ENCODE measurements around the gene YKT6.
"Not testable (repeated sequence)": the region's sequence is repeated elsewhere in the genome, so short reads cannot be mapped to it uniquely, and the experiment has no call there.

YKT6 gene

DNA sequence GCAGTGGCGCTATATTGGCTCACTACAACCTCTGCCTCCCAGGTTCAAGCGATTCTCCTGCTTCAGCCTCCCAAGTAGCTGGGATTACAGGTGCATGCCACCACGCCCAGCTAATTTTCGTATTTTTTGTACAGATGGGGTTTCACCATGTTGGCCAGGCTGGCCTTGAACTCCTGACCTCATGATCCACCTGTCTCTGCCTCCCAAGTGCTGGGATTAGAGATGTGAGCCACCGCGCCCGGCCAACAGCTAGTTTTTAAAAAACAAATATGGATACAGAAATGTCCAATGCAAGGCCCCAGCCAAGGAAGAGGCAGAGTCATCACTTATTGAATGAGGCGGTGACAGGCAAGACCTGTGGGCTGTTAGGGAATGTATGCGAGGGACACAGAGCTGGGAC lies 28.9 kb upstream of the YKT6 start:
- not testable (repeated sequence) for DNase-seq (ENCODE audit: extremely low read depth in 1 of 2, low read depth in 1 of 2)

DNA sequence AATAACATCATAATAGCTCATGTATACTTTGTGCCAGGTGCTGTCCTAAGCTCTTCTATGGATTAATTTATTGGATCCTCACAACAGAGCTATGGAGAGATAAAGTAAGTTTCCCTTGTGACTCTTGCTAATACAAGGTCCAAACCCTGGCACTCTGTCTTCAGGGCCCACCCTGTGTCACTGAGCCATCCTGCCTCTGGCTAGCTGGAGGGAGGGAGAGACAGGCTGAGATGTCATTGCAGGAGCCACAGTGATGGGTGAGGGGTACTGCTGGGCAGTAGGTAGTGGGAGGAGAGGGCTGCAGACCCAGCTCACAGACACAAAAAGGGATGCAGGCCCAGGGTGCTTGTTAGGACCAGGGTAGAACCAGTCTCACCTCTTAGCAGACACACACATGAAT lies 28.4 kb upstream of the YKT6 start:
- no peak for DNase-seq (ENCODE audit: extremely low read depth in 1 of 2, low read depth in 1 of 2)

DNA sequence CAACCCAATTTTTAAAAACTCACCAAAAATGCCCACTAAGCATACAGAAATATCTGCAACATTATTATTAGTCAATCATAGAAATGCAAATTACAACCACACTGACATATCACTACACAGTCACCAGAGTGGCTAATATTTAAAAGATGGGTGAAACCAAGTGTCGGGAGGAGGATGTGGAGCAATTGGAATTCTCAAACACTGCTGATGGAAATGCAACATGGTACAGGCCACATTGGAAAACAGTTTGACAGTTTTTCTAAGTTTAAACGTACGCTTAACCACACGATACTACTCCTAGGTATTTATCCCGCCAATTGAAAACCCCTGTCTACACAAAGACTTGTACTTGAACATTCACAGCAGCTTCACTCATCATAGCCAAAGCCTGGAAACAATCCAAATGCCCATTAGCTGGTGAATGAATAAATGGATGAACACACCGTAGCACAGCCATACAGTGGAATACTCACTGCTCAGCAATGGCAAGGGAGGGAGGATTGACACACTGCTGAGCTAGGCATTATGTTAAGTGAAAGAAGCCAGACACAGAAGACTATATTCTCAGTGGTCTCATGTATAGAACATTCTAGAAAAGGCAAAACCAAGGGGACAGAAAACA lies 27.9 kb upstream of the YKT6 start:
- DNase-seq (ENCODE audit: extremely low read depth in 1 of 2, low read depth in 1 of 2) = no peak

- no peak for DNase-seq (ENCODE audit: extremely low read depth in 1 of 2, low read depth in 1 of 2)
These were observed 26.7 kb upstream of the YKT6 start for GRCh38 chr7:44173911-44174693.

DNA sequence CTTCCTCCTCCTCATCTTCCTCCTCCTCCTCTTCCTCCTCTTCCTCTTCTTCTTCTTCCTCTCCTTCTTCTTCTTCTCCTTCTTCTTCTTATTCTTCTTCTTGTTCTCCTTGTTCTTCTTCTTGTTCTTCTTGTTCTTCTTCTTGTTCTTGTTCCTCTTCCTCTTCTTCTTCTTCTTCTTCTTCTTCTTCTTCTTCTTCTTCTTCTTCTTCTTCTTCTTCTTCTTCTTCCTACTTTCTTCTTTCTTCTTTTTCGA lies 26.2 kb upstream of the YKT6 start:
- DNase-seq (ENCODE audit: extremely low read depth in 1 of 2, low read depth in 1 of 2) = not testable (repeated sequence)

DNA sequence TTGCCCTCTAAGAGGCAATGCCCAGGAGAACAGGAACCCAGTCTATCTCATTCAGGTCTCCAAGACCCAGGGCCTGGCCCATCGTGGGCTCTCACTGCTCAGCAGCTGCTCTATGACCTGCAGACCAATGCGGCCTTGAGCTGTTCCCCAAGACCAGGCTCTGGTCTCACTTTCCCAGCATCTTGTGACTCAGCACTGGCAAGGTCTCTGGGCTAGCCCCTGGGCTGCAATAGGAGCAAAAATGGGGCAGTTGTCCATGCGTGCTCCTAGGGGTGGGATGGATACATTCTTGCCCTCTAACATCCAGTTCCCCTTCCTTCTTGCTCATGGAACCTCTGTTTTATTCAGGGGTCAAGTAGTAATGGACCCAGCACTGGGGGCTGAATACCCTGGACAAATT lies 25.0 kb upstream of the YKT6 start:
- no peak for DNase-seq (ENCODE audit: extremely low read depth in 1 of 2, low read depth in 1 of 2)

GRCh38 chr7:44176486-44176885 lies 24.3 kb upstream of the YKT6 start:
- no peak for DNase-seq (ENCODE audit: extremely low read depth in 1 of 2, low read depth in 1 of 2)

DNA sequence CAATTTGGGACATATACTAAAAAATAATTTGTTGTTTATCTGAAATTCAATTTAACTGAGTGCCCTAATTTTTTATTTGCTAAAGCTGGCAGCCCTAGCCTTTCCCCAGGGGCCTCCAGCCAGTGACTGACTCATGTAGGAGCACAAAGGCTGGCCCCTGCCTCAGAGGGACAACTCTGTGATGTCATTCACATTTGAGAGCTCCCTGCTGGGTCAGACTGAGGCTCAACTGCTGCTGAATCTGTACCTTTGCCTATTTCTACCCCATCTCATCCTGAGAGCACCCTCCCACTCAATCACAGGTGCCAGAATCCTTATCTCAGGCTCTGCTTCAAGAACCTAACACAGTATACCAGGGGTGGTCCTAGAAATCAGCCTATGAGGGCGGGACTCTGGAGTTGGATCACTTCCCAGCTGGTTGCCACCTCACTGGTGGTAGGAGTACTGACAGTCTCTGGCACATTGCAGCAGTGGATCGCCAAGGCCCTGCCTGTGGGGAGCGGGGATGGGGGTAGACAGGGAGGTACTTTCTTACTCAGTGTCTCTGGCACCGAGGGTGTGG lies 23.1 kb upstream of the YKT6 start:
- no peak for DNase-seq (ENCODE audit: extremely low read depth in 1 of 2, low read depth in 1 of 2)

GRCh38 chr7:44180631-44181030 lies 20.1 kb upstream of the YKT6 start:
- no peak for DNase-seq (ENCODE audit: extremely low read depth in 1 of 2, low read depth in 1 of 2)

- no peak for DNase-seq (ENCODE audit: extremely low read depth in 1 of 2, low read depth in 1 of 2)
These were observed 18.0 kb upstream of the YKT6 start for GRCh38 chr7:44182827-44183226.

DNA sequence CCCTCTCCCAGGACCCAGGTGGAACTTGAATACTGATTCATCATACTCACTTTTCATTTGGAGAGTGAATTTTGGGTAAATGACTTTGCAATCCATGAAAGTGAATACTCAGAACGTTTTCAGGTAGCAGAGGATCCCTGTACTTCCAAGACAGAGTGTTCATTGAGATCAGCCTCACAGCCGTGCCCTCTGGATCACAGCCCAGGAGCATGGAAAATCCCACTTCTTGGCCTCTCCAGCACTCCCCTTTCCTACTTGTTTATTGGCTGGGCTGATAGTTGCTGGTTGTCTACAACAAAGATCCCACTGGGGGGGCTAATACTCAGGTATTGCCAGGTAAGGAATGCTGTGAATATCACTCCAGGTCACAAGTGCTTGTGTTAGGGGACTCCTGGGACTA lies 17.4 kb upstream of the YKT6 start:
- no peak for DNase-seq (ENCODE audit: extremely low read depth in 1 of 2, low read depth in 1 of 2)

- DNase-seq (ENCODE audit: extremely low read depth in 1 of 2, low read depth in 1 of 2) = no peak
These were observed 16.4 kb upstream of the YKT6 start for GRCh38 chr7:44184206-44184872.

- DNase-seq (ENCODE audit: extremely low read depth in 1 of 2, low read depth in 1 of 2) = no peak
These were observed 15.8 kb upstream of the YKT6 start for GRCh38 chr7:44184873-44185446.

GRCh38 chr7:44185729-44186128 lies 15.0 kb upstream of the YKT6 start:
- no peak for DNase-seq (ENCODE audit: extremely low read depth in 1 of 2, low read depth in 1 of 2)

- no peak for DNase-seq (ENCODE audit: extremely low read depth in 1 of 2, low read depth in 1 of 2)
These were observed 14.0 kb upstream of the YKT6 start for GRCh38 chr7:44186736-44187135.

- DNase-seq (ENCODE audit: extremely low read depth in 1 of 2, low read depth in 1 of 2) = no peak
These were observed 13.0 kb upstream of the YKT6 start for GRCh38 chr7:44187636-44188416.

DNA sequence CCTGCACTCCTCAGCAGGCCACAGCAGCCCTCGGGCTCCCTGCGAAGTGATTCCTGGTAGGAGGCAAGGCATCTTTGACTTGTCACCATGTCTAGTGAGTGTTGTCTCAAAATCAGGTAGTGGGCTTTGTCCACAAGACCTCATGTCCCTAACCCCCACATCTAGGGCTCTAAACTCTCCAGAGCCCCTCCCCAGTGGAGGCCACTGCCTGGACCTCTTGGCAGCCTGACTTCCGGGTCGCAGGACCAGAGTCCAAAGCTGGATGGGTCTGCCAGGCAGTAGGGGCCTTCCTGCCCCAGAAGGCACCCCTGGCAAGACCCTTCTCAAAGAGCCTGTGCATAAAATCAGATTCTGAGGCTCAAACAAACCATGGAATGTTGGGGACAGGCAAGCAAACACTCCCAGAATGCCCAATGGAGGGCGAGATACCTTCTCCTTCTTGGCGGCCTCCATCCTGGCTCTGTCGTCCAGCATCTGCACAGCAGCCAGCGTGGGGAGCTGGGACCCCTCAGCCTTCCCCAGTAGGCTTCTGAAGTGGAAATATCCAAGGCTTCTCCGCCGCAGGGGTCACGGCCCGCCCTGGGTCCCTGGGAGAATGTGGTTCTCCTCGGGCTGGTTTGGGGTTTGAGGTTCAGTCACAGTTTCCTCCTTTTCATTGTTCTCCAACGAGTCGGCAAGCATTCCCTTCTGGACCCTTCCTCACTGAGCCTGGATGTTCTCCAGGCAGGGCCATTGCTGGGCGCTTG lies 12.1 kb upstream of the YKT6 start:
- no peak for DNase-seq (ENCODE audit: extremely low read depth in 1 of 2, low read depth in 1 of 2)

DNA sequence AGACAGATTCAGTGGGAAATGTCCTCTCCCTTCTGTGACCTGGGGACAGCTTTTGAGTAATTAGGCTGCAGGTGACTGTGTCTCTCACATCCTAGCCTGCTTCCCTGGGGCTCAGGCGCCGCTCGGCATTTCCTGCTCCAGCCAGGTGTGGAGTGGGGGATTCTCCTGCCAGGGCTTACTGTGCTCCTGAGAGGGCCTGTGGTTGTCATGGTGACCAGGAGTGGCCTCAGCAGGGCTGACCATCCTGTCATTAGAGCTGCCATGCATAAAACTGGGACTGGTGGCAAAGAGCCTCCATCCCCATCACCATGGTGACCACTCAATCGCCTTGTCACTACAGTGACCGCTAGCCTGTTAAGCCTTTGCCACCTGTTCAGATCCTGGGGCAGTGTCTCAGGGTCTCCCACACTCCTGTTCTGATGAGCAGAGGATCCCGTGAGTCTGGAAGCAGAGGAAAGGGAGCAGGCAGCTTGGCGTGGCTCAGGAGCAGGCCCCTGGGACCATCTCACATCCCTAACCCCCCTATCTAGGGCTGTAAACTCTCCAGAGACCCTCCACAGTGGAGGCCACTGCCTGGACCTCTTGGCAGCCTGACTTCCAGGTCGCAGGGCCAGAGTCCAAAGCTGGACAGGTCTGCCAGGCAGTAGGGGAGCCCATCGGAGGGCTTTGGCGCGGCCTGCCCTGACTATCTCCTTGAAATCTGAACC lies 11.3 kb upstream of the YKT6 start, which contains the start of gene GCK:
Gene GCK (minus strand): TSS at position 154 of the 707 bp plus-strand sequence. CDS start 486 bp downstream, outside the sequence.
- DNase-seq (ENCODE audit: extremely low read depth in 1 of 2, low read depth in 1 of 2) = no peak
